A549 (cell line): ENCODE measurements around the gene KLRK1. TPM values are rescaled to one million over a fixed set of nuclear protein-coding genes. Genes with fewer than 3 reads are reported as not detected.
"Not testable (repeated sequence)": the region's sequence is repeated elsewhere in the genome, so short reads cannot be mapped to it uniquely, and the experiment has no call there.

Experiments
- ATAC-seq, 2 experiments: fragments of 200-7000 bp in 1 of 2; fragments of >200 bp in 1 of 2; cut with Nextera tagmentation in 1 of 2; cut with Tn5 transposase in 1 of 2; 3 replicates each; pipeline versions ENCODE4 v1.8.0 to v1.9.1; 2018 to 2020; ENCODE audit warnings: mild to moderate bottlenecking in 1 of 2, moderate library complexity in 1 of 2
- CTCF ChIA-PET: fragments of 300-600 bp; sonication (Branson Sonifier 250); formaldehyde crosslinking; extraction: SDS; loops from one replicate; lab custom pipeline; 2021; ENCODE audit warnings: antibody characterized with exemption, inconsistent platforms; lab: Yijun Ruan, JAX
- POLR2A ChIA-PET: fragments of 350-600 bp; formaldehyde crosslinking; extraction: SDS; loops from one replicate; lab custom pipeline; 2021; ENCODE audit warnings: antibody characterized with exemption, inconsistent platforms; lab: Yijun Ruan, JAX
- DNase-seq, 2 experiments: peaks; one replicate each; pipeline versions ENCODE4 v3.0.0 to v3.0.0-alpha.2; 2011 to 2016; ENCODE audit warnings: low read depth in 1 of 2, low spot score in 1 of 2
- FAIRE-seq: peaks from 2 replicates; lab custom pipeline; 2011; peaks lifted over from hg19 to GRCh38; lab: Jason Lieb, UNC
- H3K27ac ChIP-seq, 2 experiments: fragments of >200 bp; sonication (Bioruptor Twin); formaldehyde crosslinking; 3 replicates each; pipeline ENCODE4 v1.5.1; 2016 to 2017
- H3K4me1 ChIP-seq: fragments of >200 bp; sonication (Bioruptor Twin); formaldehyde crosslinking; 3 replicates; pipeline ENCODE4 v1.6.1; 2016
- H3K4me2 ChIP-seq: fragments of >200 bp; sonication (Bioruptor Twin); formaldehyde crosslinking; 3 replicates; pipeline ENCODE4 v1.6.1; 2016
- H3K4me3 ChIP-seq: fragments of >200 bp; sonication (Bioruptor Twin); formaldehyde crosslinking; 3 replicates; pipeline ENCODE4 v1.5.1; 2016
- H3K9me3 ChIP-seq: fragments of >200 bp; sonication (Bioruptor Twin); formaldehyde crosslinking; 3 replicates; pipeline ENCODE4 v1.6.1; 2016
- CBX2 ChIP-seq: fragments of 200-600 bp; sonication (generic); IDR thresholded peaks from 2 replicates; pipeline ENCODE4 v1.6.1; 2016; ENCODE audit warnings: low read depth, mild to moderate bottlenecking, borderline replicate concordance
- CHD2 ChIP-seq: fragments of 150-350 bp; IDR thresholded peaks from 2 replicates; pipeline ENCODE4 v1.6.1; 2014; ENCODE audit warnings: low read length; ENCODE audit not compliant: partially characterized antibody
- EHF ChIP-seq: fragments of 250-450 bp; sonication (Bioruptor Pico); IDR thresholded peaks from 2 replicates; pipeline ENCODE4 v1.5.0; 2020; ENCODE audit warnings: mild to moderate bottlenecking
- EHMT2 ChIP-seq: fragments of 200-600 bp; sonication (generic); IDR thresholded peaks from 2 replicates; pipeline ENCODE4 v1.6.1; 2016; ENCODE audit warnings: antibody characterized with exemption, low read depth, mild to moderate bottlenecking, moderate library complexity
- GATA3 ChIP-seq: IDR thresholded peaks from 2 replicates; pipeline ENCODE4 v1.6.1; 2012; ENCODE audit warnings: borderline replicate concordance
- HDAC2 ChIP-seq: fragments of 200-600 bp; sonication (generic); IDR thresholded peaks from 2 replicates; pipeline ENCODE4 v1.6.1; 2016
- KDM1A ChIP-seq: fragments of 200-600 bp; sonication (generic); IDR thresholded peaks from 2 replicates; pipeline ENCODE4 v1.6.1; 2016; ENCODE audit warnings: low read depth, mild to moderate bottlenecking
- MAFK ChIP-seq: fragments of 450-650 bp; IDR thresholded peaks from 2 replicates; pipeline ENCODE4 v1.6.1; 2014; ENCODE audit not compliant: partially characterized antibody
- MYC ChIP-seq: IDR thresholded peaks from 2 replicates; pipeline ENCODE4 v1.6.1; 2012; ENCODE audit warnings: mild to moderate bottlenecking, inconsistent platforms, low read length, improper control_type of control experiment, borderline replicate concordance
- NPAS2 ChIP-seq: fragments of 250-450 bp; sonication (Bioruptor Pico); IDR thresholded peaks from 2 replicates; pipeline ENCODE4 v1.8.0; 2022; ENCODE audit warnings: mild to moderate bottlenecking, moderate library complexity, borderline replicate concordance
- PHF8 ChIP-seq: fragments of 200-600 bp; sonication (generic); IDR thresholded peaks from 2 replicates; pipeline ENCODE4 v1.6.1; 2016; ENCODE audit warnings: low read depth, mild to moderate bottlenecking, antibody characterized with exemption, moderate library complexity, borderline replicate concordance
- POLR2A ChIP-seq: IDR thresholded peaks from 2 replicates; pipeline ENCODE4 v1.6.1; 2012; ENCODE audit warnings: mild to moderate bottlenecking, low read length
- RAD21 ChIP-seq, 2 experiments: fragments of >200 bp in 1 of 2; sonication (Bioruptor Twin) in 1 of 2; formaldehyde crosslinking in 1 of 2; IDR thresholded peaks in 1 of 2; conservative IDR thresholded peaks in 1 of 2; 2 replicates in 1 of 2; 3 replicates in 1 of 2; pipeline ENCODE4 v1.6.1; 2012 to 2018; ENCODE audit warnings: inconsistent platforms in 1 of 2
- RFX5 ChIP-seq: fragments of 450-650 bp; IDR thresholded peaks from 2 replicates; pipeline ENCODE4 v1.7.1; 2014; ENCODE audit warnings: antibody characterized with exemption, mild to moderate bottlenecking, moderate library complexity
- RNF2 ChIP-seq: fragments of 200-600 bp; sonication (generic); IDR thresholded peaks from 2 replicates; pipeline ENCODE4 v1.6.1; 2016; ENCODE audit warnings: low read depth, mild to moderate bottlenecking, antibody characterized with exemption, moderate library complexity, borderline replicate concordance
- TP53 ChIP-seq: fragments of 250-450 bp; sonication (Bioruptor Pico); IDR thresholded peaks from 2 replicates; pipeline ENCODE4 v1.5.0; 2021; ENCODE audit warnings: mild to moderate bottlenecking, moderate library complexity
- ZC3H11A ChIP-seq: fragments of 450-650 bp; IDR thresholded peaks from 2 replicates; pipeline ENCODE4 v1.6.1; 2014; ENCODE audit warnings: antibody characterized with exemption, mild to moderate bottlenecking
- ZFP36 ChIP-seq: fragments of 450-650 bp; IDR thresholded peaks from 2 replicates; pipeline ENCODE4 v1.6.1; 2014; ENCODE audit warnings: borderline replicate concordance; ENCODE audit not compliant: partially characterized antibody
- ZSCAN20 ChIP-seq: fragments of 250-450 bp; sonication (Bioruptor Pico); IDR thresholded peaks from 2 replicates; pipeline ENCODE4 v1.8.0; 2022; ENCODE audit warnings: mild to moderate bottlenecking, moderate library complexity
- WGBS: methylation state at CpG from one replicate; pipeline ENCODE4 v1.1.6; 2017; ENCODE audit errors: missing lambda C conversion rate; 5-methylcytosine and 5-hydroxymethylcytosine counted together
- polyA plus RNA-seq, 4 experiments: library from polyadenylated mRNA; depleted of rRNA in 3 of 4; stranded (reverse); fragments of >200 nt; fragmentation: RNase III in 1 of 4; extraction: RNeasy Plus Mini Kit Qiagen cat#74134 plus additional on column Dnase treatment in 1 of 4; gene quantifications; 2 replicates in 3 of 4; 3 replicates in 1 of 4; pipeline ENCODE4 v1.2.3, GENCODE V29; 2011 to 2017
- TF ChIP-seq, protein P1 (sequence below): IDR thresholded peaks from 2 replicates; pipeline ENCODE4 v1.6.1; 2012; ENCODE audit warnings: low read depth, borderline replicate concordance
- TF ChIP-seq, protein P2 (sequence below): IDR thresholded peaks from 2 replicates; pipeline ENCODE4 v1.6.1; 2012
- TF ChIP-seq, protein P3 (sequence below): IDR thresholded peaks from 2 replicates; pipeline ENCODE4 v1.6.1; 2012
- TF ChIP-seq, protein P4 (sequence below): fragments of 450-650 bp; IDR thresholded peaks from 2 replicates; pipeline ENCODE4 v1.6.1; 2014; ENCODE audit warnings: antibody characterized with exemption

Gene KLRK1
- polyA plus RNA-seq, 2 of the 4 experiments (the other 2 are of a cell fraction): not detected

DNA sequence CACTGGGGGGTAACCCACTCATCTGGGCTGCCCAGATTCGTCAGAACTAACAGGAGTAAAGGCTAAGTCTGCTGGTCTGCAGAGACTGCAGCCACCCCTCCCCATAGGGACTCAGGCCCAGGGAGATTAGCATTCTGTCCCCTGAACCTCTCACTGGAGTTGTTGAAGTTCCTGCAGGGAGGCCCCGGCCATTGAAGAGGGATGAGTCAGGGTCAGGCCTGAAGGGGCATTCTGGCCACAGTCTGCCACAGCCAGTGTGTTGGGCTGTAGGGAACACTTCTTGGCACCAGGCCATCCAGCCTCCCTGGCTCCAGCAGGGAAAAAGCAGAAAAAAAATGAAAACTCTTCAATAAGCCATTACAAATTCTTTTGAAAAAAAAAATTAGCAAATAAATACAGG, 35.3 kb downstream of the KLRK1 start (continued):
- TF ChIP-seq CHD2: no peak
- TF ChIP-seq EHF (CRISPR knock-in tag): no peak
- TF ChIP-seq, protein P1, sequence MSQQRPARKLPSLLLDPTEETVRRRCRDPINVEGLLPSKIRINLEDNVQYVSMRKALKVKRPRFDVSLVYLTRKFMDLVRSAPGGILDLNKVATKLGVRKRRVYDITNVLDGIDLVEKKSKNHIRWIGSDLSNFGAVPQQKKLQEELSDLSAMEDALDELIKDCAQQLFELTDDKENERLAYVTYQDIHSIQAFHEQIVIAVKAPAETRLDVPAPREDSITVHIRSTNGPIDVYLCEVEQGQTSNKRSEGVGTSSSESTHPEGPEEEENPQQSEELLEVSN: no peak
- TF ChIP-seq KDM1A: no peak
- no peak for TF ChIP-seq HDAC2
- TF ChIP-seq ZC3H11A: no peak

DNA sequence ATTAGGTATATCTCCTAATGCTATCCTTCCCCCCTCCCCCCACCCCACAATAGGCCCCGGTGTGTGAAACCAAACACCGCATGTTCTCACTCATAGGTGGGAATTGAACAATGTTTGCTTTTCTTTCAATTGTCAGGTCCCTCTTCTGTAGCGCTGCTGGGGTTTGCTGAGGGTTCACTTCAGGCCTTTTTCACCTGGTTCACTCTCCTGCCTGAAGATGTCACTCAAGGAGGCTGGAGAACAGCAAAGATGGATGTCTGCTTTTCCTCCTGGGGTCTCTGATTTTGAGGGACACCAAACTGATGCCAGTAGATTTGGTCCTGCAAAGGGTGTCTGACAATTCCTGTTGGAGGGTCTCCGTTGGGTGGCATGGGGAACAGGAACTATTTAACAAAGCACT, 35.8 kb downstream of the KLRK1 start:
- 92% methylated on average over 3 of the region's 4 CpGs for WGBS
- FAIRE-seq: no peak

DNA sequence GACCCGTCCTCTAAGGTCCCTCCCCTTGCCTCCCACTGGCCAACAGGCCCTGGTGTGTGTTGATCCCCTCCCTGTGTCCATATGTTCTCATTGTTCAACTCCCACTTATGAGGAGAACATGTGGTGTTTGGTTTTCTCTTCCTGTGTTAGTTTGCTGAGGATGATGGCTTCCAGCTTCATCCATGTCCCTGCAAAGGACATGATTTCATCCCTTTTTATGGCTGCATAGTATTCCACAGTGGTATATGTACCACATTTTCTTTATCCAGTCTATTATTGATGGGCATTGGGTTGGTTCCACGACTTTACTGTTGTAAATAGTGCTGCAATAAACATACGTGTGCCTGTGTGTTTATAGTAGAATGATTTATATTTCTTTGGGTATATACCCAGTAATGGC, 38.4 kb downstream of the KLRK1 start:
- H3K27ac ChIP-seq, H3K4me3 ChIP-seq, POLR2A ChIA-PET, H3K9me3 ChIP-seq, FAIRE-seq, ATAC-seq, CTCF ChIA-PET, H3K4me2 ChIP-seq, DNase-seq, H3K4me1 ChIP-seq: not testable (repeated sequence)
- 25% methylated on average over 3 of the region's 3 CpGs for WGBS

More for the DNA sequence above, 35.8 kb downstream of the KLRK1 start:
- H3K4me3 ChIP-seq: no peak overlapping the region
- CTCF ChIA-PET: no interaction called here
- no peak for TF ChIP-seq RNF2
- TF ChIP-seq ZSCAN20 (CRISPR knock-in tag): no peak
- no peak for TF ChIP-seq CHD2
- TF ChIP-seq, protein P2, sequence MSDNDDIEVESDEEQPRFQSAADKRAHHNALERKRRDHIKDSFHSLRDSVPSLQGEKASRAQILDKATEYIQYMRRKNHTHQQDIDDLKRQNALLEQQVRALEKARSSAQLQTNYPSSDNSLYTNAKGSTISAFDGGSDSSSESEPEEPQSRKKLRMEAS: no peak
- no peak for TF ChIP-seq ZFP36
- no peak for TF ChIP-seq PHF8
- no peak for TF ChIP-seq TP53 (CRISPR knock-in tag)
- TF ChIP-seq RFX5: no peak
- TF ChIP-seq, protein P3, sequence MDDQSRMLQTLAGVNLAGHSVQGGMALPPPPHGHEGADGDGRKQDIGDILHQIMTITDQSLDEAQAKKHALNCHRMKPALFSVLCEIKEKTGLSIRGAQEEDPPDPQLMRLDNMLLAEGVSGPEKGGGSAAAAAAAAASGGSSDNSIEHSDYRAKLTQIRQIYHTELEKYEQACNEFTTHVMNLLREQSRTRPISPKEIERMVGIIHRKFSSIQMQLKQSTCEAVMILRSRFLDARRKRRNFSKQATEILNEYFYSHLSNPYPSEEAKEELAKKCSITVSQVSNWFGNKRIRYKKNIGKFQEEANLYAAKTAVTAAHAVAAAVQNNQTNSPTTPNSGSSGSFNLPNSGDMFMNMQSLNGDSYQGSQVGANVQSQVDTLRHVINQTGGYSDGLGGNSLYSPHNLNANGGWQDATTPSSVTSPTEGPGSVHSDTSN: no peak
- TF ChIP-seq GATA3: no peak
- TF ChIP-seq, protein P4, sequence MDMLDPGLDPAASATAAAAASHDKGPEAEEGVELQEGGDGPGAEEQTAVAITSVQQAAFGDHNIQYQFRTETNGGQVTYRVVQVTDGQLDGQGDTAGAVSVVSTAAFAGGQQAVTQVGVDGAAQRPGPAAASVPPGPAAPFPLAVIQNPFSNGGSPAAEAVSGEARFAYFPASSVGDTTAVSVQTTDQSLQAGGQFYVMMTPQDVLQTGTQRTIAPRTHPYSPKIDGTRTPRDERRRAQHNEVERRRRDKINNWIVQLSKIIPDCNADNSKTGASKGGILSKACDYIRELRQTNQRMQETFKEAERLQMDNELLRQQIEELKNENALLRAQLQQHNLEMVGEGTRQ: no peak
- no peak for TF ChIP-seq EHMT2
- no peak for TF ChIP-seq POLR2A
- TF ChIP-seq NPAS2: no peak
- TF ChIP-seq MYC: no peak
- no peak for TF ChIP-seq ZC3H11A
- no peak for TF ChIP-seq RAD21 (conservative IDR thresholded peaks at IDR 0.05 in 1 of 2, IDR thresholded peaks at IDR 0.05 in 1 of 2)
- TF ChIP-seq MAFK: no peak
- no peak for TF ChIP-seq CBX2
- no peaks in the 10 kb centered on the region for H3K4me1 ChIP-seq
- no peak for ATAC-seq
- POLR2A ChIA-PET: no interaction called here
- peaks cover 8% of the 10 kb centered on the region for H3K9me3 ChIP-seq
- DNase-seq: no peak
- H3K27ac ChIP-seq: no peak overlapping the region
- no peak overlapping the region for H3K4me2 ChIP-seq
